LNCaP clone FGC (cell line): ENCODE measurements around the gene MAEA.

Source experiments
- DNase-seq: peaks from one replicate; pipeline ENCODE4 v3.0.0-alpha.2; 2011; ENCODE audit warnings: low read depth
- H3K4me3 ChIP-seq: 2 replicates; pipeline ENCODE4 v1.5.1; 2011; ENCODE audit warnings: mild to moderate bottlenecking, low read depth, low read length, control low read depth
- CTCF ChIP-seq: IDR thresholded peaks from 2 replicates; pipeline ENCODE4 v1.5.1; 2012; ENCODE audit warnings: mild to moderate bottlenecking; ENCODE audit not compliant: control insufficient read depth, insufficient read depth; ENCODE audit errors: extremely low read depth

The MAEA gene

GRCh38 chr4:1296324-1297022, 6.8 kb downstream of the MAEA start:
- DNase-seq: no peak
- H3K4me3 ChIP-seq: no peak overlapping the region
- no peak for TF ChIP-seq CTCF

- TF ChIP-seq CTCF: no peak
- no peak overlapping the region for H3K4me3 ChIP-seq
- no peak for DNase-seq
Measured at GRCh38 chr4:1297023-1297395, 7.3 kb downstream of the MAEA start.

- TF ChIP-seq CTCF: no peak
- H3K4me3 ChIP-seq: no peak overlapping the region
- no peak for DNase-seq
Measured at GRCh38 chr4:1297456-1298325, 8.0 kb downstream of the MAEA start.

GRCh38 chr4:1298461-1298860, 8.8 kb downstream of the MAEA start:
- no peak overlapping the region for H3K4me3 ChIP-seq
- TF ChIP-seq CTCF: no peak
- DNase-seq: no peak

- DNase-seq: no peak
- H3K4me3 ChIP-seq: no peak overlapping the region
- TF ChIP-seq CTCF: no peak
Measured at GRCh38 chr4:1299301-1299860, 9.7 kb downstream of the MAEA start.

- TF ChIP-seq CTCF: no peak
- H3K4me3 ChIP-seq: no peak overlapping the region
- DNase-seq: no peak
Measured at GRCh38 chr4:1300466-1301455, 11.1 kb downstream of the MAEA start.
